HG03432 (cell line): ENCODE results near the gene UNC5CL.

Source experiments
- ATAC-seq: cut with Tn5 transposase; IDR thresholded peaks from one replicate; pipeline ENCODE4 v1.9.1; 2021; ENCODE audit warnings: mild to moderate bottlenecking, moderate library complexity; ENCODE audit not compliant: unreplicated experiment

UNC5CL gene, protein sequence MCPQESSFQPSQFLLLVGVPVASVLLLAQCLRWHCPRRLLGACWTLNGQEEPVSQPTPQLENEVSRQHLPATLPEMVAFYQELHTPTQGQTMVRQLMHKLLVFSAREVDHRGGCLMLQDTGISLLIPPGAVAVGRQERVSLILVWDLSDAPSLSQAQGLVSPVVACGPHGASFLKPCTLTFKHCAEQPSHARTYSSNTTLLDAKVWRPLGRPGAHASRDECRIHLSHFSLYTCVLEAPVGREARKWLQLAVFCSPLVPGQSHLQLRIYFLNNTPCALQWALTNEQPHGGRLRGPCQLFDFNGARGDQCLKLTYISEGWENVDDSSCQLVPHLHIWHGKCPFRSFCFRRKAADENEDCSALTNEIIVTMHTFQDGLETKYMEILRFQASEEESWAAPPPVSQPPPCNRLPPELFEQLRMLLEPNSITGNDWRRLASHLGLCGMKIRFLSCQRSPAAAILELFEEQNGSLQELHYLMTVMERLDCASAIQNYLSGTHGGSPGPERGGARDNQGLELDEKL

DNA sequence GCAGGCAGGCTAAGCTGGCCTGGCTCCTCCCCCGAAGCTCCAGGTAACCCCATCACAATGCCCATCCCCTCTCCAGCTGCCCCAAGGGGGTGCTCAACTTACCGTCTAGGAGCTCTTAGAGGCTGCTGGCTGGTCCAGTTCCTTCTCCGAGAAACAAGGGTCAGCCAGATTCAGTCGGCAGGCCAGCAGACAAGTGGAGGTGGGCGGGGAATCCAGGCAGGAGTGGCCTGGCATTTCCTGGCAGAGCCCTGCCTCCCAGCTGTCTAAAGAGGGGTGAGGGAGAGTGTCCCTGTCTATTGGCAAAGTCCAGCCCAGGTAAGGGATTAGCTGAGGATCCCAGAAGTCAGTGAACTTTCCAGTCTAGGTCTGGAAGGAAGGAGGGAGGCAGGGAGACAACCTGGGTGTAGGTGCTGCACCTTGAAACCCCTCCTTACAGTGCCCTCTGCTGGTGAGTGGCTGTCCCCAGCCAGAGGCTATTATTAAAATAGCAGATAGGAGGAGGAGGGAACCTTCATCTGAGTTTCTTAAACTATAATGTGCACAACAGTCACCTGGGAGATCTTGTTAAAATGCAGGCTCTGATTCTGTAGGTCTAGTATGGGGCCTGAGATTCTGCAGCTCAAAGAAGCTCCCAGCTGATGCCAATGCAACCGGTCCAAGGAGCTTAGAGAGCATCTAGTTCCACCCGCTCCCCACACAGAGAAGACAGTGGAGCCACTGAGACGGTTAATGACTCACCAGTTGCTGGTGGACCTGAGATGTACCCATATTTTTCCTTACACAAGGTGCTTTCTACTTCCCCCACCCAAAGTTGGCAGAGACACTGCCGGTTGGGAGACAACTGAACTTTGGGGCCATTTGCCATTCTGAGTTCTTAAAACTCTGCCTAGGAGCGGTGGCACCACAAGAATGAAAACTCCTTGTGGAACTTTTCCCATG is at the start of gene UNC5CL:
Gene UNC5CL, minus strand, starts transcription at position 162 of the 939 bp plus-strand sequence. CDS start 4,147 bp downstream, outside the sequence.
- ATAC-seq = no peak

DNA sequence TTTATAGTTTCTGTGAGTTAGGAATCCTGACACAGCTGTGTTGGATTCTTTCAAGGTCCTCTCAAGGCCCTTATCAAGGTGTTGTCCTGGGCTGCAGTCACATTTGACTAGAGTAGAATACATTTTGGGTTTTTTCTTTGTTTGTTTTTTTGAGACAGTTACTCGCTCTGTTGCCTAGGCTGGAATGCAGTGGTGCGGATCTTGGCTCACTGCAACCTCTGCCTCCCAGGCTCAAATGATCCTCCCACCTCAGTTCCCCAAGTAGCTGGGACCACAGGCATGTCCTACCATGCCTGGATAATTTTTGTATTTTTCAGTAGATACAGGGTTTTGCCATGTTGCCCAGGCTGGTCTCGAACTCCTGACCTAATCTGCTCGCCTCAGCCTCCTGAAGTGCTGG is 49.4 kb upstream of the UNC5CL start:
- no peak for ATAC-seq

DNA sequence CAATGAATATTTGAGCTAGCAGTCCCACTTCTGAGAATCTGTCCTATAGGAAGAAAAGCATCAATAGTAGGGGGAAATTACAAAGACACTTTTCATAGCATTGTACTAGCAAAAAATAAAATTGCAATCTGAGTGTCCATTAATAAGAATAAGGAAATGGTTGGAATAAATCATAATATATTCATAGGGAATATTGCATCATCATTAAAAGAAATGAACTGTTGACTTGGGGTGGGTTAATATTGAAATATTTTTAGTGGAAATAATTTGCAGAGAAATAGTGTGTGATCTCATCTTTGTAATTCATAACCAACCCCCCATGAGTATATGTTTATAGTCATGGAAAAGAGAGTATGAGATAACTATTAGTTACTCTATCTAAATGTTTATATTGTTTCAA is 46.2 kb upstream of the UNC5CL start:
- ATAC-seq = no peak

DNA sequence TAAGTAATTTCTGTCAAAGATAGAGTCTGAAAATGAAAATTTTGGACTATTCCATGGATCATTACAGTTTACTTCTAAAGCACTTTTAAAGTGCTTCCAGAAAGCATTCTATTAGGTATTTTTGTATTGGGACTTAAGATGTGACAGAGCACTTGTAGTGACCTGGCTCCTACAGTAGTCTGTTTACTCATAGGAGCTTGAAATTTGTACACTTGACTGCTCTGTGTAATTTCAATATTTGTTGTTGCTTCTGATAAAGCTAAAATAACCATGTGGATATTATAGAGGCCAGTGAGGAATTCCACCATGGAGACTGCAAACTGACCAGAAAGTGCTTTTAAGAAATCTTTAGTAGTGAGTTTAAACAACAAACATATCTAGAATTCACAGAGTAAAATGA is 44.1 kb upstream of the UNC5CL start:
- no peak for ATAC-seq

DNA sequence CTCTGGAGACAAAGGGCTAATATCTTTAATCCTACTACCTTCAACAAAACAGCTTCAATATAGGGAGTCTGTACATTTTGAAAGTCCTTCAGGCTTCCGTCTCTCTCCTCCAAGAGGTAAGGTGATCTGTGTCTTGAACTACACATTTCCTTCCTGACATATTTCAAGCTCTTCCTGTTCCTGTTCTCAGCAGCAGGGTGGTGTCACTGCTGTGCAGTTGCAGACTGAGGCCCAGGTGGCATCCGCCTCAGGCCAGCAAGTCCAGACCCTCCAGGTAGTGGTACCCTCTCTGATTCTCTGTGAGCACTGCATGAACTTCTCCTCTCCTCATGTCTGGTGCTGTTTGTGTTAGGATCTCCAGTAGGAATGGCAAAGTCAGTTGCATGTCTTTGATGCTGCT is 41.6 kb upstream of the UNC5CL start:
- no peak for ATAC-seq

DNA sequence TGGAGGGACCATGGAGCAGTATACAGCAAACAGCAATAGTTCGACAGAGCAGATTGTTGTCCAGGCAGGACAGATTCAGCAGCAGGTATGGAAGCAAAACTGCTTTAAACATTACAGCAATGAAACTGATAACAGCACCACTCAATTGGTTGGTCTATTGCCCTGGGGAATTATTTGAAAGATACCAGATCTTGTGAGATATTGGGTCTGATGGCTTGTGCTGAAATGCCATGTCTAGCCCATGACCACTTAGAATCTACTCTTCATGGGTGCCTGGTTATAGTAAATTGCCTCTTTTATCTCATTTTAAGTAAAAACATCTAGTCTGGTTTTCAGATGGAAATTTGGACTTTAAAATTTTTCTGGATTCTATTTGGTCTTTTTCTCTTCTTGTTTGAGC is 40.1 kb upstream of the UNC5CL start:
- no peak for ATAC-seq

DNA sequence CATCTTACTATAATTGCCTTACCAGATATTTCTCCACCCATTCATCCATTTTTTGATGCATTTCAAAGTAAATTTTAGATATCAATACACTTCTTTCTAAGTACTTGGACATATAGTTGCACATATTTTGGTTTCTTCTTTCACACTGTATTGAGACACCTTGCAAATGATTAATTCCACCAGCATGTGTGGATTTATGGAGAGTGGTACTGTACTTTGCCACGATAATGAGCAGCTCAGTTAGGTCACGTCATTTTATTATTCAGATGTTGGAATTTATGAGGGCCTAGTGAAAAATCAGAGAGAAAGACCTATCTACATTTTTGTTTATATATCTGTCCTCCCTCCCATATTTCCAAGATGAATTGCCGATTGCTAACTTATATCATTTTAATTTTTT is 39.1 kb upstream of the UNC5CL start:
- no peak for ATAC-seq

DNA sequence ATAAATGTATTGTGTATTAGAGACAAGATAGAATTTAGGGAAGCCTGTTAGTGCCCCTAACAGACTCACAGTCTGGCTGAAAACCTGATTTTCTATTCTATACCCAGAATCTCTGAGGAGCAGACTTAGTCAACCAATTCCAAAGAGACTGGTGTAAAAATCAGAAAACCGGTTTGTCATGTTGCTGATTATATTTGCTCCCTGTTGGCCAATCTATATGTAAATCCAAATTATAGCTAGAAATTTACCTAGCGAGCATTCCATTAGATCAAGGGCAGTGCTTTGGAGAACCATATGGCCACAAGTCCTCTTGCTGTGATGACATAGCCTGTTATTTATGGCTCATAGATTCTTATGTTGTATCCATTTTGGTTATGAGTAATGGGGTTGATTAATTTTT is 38.5 kb upstream of the UNC5CL start:
- no peak for ATAC-seq

DNA sequence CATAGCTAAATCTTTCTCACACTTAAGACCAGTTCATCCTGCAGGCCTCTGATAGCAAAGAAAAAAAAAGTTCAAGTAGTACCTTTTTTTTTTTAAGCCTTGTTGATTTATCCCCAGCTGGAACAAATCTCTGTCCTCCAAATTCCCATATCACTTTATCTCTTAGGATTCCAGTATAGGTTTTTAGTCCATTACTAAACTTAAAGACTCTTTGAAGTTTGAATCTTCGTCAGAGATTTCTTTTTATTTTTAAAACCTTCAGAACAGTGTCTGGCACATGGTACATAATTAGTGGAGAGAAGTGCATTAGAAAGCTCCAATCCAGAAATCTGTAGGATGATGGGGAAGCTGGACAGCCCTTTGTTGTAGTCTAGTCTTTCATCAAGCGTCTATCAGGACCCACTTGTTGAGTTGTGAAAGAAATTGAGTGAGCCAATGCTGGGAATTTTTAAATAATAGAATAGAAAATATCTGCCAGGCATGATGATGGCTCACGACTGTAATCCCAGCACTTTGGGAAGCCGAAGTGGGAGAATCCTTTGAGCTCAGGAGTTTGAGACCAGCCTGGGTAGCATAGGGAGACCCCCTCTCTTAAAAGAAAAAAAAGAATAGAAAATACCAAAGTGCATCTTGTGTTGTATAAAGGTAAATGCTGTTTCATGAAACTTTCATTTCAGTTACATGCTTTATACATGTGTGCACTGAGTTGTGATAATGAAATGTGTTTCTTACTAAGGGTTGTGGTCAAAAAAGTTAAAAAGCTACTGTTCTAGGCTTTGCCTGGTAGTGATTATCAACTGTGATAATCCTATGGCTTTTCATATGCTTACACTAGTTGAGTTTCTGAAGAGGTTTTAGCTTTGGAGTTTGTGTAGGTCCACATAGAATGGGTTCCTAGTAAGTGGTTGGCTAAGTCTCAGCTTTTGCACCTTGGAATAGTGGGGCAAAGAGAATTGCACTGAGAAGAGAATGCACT is 36.9 kb upstream of the UNC5CL start:
- ATAC-seq = no peak

DNA sequence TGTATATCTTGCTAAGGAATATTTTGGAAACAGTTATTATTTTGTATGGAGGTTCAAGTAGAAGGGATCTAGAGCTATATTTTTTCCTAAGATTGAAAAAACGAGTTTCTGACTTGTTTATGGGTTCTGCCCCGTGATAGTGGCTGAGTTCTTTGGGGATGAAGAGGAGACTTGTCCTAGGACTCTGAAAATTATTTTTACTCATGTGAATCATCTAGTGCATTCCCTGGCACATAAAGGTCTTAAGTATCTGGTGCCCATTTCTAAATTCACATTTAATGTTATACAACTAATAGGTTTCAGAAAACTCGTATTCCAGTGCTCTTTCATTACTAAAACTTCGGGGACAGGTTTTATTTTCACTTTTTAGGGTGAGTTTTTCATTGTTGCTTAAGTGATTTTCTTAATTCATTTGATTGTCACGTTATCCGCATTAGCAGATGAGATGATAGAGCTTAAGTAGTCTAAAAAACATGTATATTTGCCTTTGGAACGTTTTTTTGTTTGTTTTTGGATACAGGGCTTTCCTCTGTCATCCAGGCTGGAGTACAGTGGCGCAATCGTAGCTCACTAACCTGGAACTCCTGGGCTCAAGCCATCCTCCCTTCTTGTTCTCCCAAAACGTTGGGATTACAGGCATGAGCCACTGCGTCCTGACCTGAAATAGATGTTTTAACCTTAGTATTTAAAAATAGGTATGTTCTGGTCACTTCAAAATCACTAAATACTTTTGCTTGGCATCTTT is 35.8 kb upstream of the UNC5CL start:
- no peak for ATAC-seq

DNA sequence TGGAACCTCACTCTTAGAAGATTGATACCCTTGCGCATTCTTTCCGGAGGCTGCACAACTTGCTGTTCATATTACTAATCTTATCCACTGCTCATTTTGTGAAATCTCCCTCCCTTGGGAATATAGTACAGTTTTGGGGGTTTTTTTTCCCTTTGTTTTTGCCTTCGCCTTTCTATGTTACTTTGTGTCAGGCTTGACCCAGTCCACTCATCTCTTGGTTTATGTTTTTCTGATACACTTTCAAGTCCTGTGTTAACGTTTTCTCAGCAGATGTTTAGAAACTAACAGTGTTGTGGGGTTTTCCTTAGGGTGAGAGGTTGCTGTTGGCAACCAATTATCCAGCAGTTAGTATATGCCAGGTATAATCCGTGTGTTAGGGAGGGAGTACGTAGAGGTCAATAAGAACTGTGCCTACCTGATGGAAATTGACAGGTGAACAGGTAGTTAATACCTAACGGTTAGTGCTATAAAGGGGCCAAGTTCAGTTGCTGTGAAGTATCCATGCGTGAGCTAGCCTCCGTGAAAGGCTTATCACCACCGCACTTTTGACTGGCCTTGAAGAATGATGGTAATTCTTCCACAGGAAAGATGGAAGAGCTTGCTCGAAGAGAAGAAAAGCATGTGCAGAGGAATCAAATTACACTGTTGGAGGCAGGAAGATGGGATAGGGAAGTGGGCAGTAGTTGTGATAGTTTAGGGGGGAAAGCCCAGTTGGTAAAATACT is 35.1 kb upstream of the UNC5CL start:
- ATAC-seq = no peak

DNA sequence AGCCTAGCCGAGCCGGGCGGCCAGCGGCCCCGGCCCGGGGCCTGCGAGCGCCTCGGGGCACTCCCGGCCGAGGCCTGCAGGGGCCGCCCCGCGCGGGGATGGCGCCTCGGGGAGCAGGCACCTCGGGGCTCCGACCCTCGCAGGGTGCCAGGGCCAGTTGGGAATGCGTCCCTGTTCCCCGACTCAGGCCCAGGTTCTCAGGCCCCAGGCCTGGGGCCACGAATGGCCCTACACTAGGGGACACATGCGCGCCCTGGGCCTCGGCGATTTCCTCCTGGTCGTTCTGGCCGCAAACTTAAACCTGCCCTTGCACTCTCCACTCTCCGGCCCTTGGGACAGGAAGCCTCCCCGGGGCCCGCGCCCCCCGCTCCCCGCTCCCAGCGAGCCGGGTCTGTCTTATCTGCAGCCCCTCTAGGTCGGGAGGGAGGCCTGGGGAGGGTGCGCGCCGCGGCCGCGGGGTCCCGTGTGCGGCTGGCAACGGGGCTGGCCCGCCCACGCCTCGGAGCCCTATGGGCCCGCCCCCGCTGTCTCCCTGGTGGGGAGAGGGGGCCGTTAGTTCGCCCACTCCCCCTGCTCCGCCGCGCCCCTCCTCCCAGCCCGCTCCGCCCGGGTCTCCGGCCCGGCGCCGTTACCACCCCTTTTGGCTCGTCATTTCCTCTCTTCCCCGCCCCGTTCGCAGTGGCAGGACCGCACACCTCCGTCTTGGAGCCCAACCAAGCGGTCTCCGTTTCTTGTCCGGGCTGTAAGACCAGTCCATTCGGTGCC is 34.4 kb upstream of the UNC5CL start:
- peak; percentile 34 for ATAC-seq

DNA sequence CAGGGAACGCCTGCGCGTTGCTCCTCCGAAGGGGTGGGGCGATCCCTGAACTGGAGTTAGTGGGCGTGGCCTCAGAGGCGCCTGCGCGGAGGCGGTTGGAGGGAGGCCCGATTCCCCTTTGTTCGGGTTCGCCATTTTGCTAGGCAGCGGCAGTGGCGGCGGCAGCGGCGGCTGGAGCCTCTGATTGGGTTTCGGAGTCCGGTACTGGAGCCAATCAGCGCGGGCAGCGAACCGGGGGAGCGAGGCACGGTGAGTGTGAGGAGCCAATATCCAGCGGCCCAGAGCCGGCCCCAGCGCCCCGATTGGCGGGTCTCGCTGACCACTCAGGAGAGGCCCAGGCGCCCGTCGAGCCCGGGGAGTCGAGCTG is 33.8 kb upstream of the UNC5CL start, which contains the start of gene NFYA:
Gene NFYA, plus strand, starts transcription at position 139 of the 367 bp plus-strand sequence. CDS start 6,116 bp downstream, outside the sequence.
- ATAC-seq = peak; percentile 68

DNA sequence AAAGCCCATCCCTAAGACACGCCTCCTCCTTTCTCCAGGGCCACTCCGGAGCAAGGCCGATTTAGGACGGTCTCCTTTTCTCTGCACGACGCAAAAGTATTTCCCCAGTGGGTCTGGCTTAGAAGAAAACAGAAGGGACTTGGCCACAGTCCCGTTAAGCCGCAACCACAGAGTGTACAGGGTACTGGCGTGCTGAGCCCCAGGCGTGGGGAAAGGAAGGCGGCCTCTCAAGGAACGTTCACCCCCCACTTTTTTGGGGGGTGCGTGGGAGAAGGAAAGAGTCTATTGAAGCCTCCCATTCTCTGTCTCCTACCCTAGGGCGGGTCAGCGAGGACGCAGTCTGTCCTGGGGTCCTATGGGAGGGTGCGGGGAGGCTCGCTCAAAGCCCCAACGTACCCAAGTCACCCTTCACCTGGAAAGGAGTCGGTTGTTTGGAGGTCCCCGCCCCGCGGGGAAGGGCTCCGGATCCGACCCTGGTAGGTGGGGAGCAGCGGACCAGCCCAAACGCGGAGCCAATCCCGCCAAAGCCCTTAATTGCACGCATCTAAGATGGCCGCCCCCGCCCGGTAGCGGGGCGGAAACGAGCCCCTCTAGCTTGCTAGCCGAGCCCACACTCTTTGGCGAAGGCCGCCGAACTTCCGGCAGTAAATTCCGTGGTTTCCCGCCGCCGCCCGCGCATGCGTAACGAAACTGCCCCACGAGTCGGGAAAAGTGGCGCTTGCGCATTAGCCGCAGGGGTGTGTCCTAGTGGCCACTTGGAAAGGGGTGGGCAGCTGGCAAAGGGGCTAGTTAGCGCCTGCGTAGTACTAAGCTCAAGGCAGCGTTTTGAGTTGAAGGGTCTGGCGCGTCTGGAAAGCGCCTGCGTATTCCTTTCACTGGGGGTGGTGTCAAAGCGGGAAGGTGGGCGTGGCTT is 33.2 kb upstream of the UNC5CL start, which contains the start of gene OARD1:
Gene OARD1, minus strand, starts transcription at position 434 of the 913 bp plus-strand sequence. CDS start 722 bp downstream, outside the sequence.
- ATAC-seq = peak; percentile 66

DNA sequence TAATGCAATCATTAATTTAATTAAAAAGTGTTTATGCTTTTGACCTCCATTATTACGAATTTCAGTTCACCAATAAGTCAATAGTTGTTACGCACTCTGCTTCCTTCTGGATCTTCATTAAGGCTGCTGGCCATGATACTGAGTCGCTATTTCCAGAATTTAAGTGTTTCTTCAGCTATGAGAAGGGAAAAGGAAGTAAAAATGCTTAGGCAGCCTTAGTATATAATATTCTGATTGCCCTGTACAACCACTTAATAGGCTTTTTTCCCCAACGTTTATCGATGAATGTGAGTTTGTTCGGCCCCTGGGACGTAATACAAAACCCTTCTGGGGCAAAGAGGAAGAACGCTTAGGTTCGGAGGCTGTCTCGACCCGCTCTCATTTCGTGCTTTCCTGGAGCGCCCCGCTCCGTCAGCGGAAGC is 32.5 kb upstream of the UNC5CL start:
- no peak for ATAC-seq

DNA sequence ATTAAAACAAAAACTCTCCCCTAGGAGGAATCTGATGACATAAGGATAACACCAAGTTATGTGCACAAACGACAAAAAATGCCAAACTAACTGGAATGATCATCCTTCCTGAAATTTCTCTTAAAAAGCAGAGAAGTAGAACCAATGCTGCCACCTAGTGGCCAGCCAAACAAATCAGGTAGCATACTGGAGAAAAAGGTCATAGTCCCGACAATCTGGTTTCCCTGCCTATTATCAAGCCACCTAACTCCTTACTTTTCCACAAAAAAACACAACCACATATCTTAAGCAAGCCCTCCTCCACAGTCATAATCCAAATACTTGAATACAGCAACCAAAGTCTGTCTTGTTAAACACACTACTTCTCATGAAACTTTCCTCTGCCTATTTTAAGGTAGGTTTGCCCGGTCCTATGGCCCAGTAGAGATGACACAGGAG is 27.9 kb upstream of the UNC5CL start:
- no peak for ATAC-seq

DNA sequence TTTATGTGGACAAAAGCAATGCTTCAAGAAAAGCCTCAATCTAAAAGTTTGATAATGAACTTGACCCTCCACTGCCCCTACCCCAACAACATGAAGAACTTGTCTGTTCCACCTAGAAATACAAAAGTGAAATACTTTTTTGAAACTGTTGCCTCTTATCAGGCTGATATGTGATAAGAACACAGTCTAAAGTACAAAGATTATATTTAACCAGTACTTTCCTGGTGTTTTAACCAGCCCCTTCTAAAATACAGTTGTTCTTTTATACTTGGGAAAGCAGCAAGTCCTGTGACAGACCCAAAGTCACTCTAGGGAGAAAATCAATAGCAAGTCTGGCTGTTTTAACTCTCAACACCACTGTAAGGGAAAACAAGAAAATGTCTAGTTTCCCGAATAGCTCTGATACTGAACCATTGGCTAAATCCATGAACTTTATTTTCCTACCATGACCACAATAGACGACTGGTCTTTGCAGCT is 26.6 kb upstream of the UNC5CL start:
- ATAC-seq = no peak
